Measurements from ENCODE around the gene CUX1.
A peak's percentile ranks its signal among the peaks of the same experiment; 100 is the strongest.
"Not testable (repeated sequence)": the region's sequence is repeated elsewhere in the genome, so short reads cannot be mapped to it uniquely, and the experiment has no call there.

Gene CUX1

GRCh38 chr7:102119925-102120324 is 302.5 kb downstream of the CUX1 start:
- no peak for DNase-seq

- DNase-seq, result no peak
Observed at GRCh38 chr7:102120666-102121195, 303.3 kb downstream of the CUX1 start.

GRCh38 chr7:102122026-102122425 is 304.6 kb downstream of the CUX1 start:
- peak; percentile 15 for DNase-seq

GRCh38 chr7:102125127-102125596 is 307.7 kb downstream of the CUX1 start:
- DNase-seq, result no peak

- DNase-seq, result no peak
Observed at GRCh38 chr7:102128303-102128702, 310.9 kb downstream of the CUX1 start.

GRCh38 chr7:102129636-102130370 is 312.4 kb downstream of the CUX1 start:
- no peak for DNase-seq

GRCh38 chr7:102132209-102132752 is 314.9 kb downstream of the CUX1 start:
- DNase-seq, result peak; percentile 25

GRCh38 chr7:102138676-102139075 is 321.2 kb downstream of the CUX1 start:
- no peak for DNase-seq

GRCh38 chr7:102140952-102141370 is 323.5 kb downstream of the CUX1 start:
- DNase-seq, result peak; percentile 22

- not testable (repeated sequence) for DNase-seq
Observed at GRCh38 chr7:102142433-102142832, 325.0 kb downstream of the CUX1 start.

GRCh38 chr7:102146122-102146521 is 328.7 kb downstream of the CUX1 start:
- DNase-seq, result no peak

- DNase-seq, result no peak
Observed at GRCh38 chr7:102147008-102147407, 329.6 kb downstream of the CUX1 start.

- no peak for DNase-seq
Observed at GRCh38 chr7:102148799-102149198, 331.4 kb downstream of the CUX1 start.

GRCh38 chr7:102149416-102149815 is 332.0 kb downstream of the CUX1 start:
- no peak for DNase-seq

GRCh38 chr7:102150266-102150665 is 332.8 kb downstream of the CUX1 start:
- no peak for DNase-seq

- no peak for DNase-seq
Observed at GRCh38 chr7:102152672-102153598, 335.5 kb downstream of the CUX1 start.

- DNase-seq, result no peak
Observed at GRCh38 chr7:102153599-102153946, 336.1 kb downstream of the CUX1 start.

- no peak for DNase-seq
Observed at GRCh38 chr7:102154425-102154824, 337.0 kb downstream of the CUX1 start.

- DNase-seq, result no peak
Observed at GRCh38 chr7:102155821-102156441, 338.5 kb downstream of the CUX1 start.

GRCh38 chr7:102156867-102157266 is 339.4 kb downstream of the CUX1 start:
- DNase-seq, result no peak

- no peak for DNase-seq
Observed at GRCh38 chr7:102165136-102165535, 347.7 kb downstream of the CUX1 start.

GRCh38 chr7:102167254-102167653 is 349.8 kb downstream of the CUX1 start:
- no peak for DNase-seq
